ENCODE data around the gene GDPD1. TPM values are rescaled to one million over a fixed set of nuclear protein-coding genes. Genes with fewer than 3 reads are reported as not detected.

Gene GDPD1
- total and polyA plus RNA-seq, 9 of the 15 experiments (the other 6 are each of a cell fraction or from before 2014, with no cell fraction given) = 5.7 to 15.2 (median 9.3) TPM

- TF ChIP-seq BCLAF1 (IDR thresholded peaks at IDR 0.05; ENCODE audit: borderline replicate concordance in 1 of 2, control insufficient read depth in 1 of 2, low read depth in 2 of 2, low read length in 1 of 2) = no peak; a peak in 1 of 4 replicates
- no peak for TF ChIP-seq IFI16 (CRISPR knock-in tag; IDR thresholded peaks at IDR 0.05)
- TF ChIP-seq THRAP3 (IDR thresholded peaks at IDR 0.05; ENCODE audit: borderline replicate concordance) = no peak
- peak; percentile 44 for TF ChIP-seq VEZF1 (CRISPR knock-in tag; IDR thresholded peaks at IDR 0.05)
- no peak for TF ChIP-seq ZNF766 (CRISPR knock-in tag; conservative IDR thresholded peaks at IDR 0.05)
- no peak for TF ChIP-seq SRSF1 (IDR thresholded peaks at IDR 0.05; ENCODE audit: low read depth, low read length)
- no peak for TF ChIP-seq TAF1 (IDR thresholded peaks at IDR 0.05; ENCODE audit: control insufficient read depth, extremely low read depth, insufficient read depth, low read length, severe bottlenecking)
- TF ChIP-seq TRIM24 (IDR thresholded peaks at IDR 0.05) = peak in 1 of 2 experiments; percentile 24; a peak in 1 of 4 replicates
- peak; percentile 60 for TF ChIP-seq RBBP5 (IDR thresholded peaks at IDR 0.05; ENCODE audit: borderline replicate concordance, insufficient read depth, low read length, poor library complexity, severe bottlenecking)
- TF ChIP-seq ATF6 (CRISPR knock-in tag; IDR thresholded peaks at IDR 0.05) = no peak
These were observed at the start of gene GDPD1 (continued) for GRCh38 chr17:59220328-59221158.

Data from K562 (cell line).